ENCODE results near the gene POLR1B.
"Not testable (repeated sequence)": the region's sequence is repeated elsewhere in the genome, so short reads cannot be mapped to it uniquely, and the experiment has no call there.

The POLR1B gene

GRCh38 chr2:112516801-112517200, 25.5 kb upstream of the POLR1B start:
- H3K4me3 ChIP-seq (ENCODE audit: low read depth, low read length): no peak overlapping the region
- no peak for TF ChIP-seq CTCF (IDR thresholded peaks at IDR 0.05; ENCODE audit: low read depth, low read length)
- DNase-seq: no peak
- H3K27me3 ChIP-seq (ENCODE audit: insufficient read depth, low read depth, severe bottlenecking): no peaks in the 10 kb centered on the region
- H3K9me3 ChIP-seq (ENCODE audit: severe bottlenecking): no peaks in the 10 kb centered on the region
- peaks cover 26% of the 10 kb centered on the region for H3K36me3 ChIP-seq
- no peak overlapping the region for H3K27ac ChIP-seq

GRCh38 chr2:112518807-112519206, 23.5 kb upstream of the POLR1B start:
- no peak for DNase-seq
- Histone ChIP-seq H3K27ac (no peak overlapping the region), H3K9me3 (ENCODE audit: severe bottlenecking) (no peaks in the 10 kb centered on the region), H3K27me3 (ENCODE audit: insufficient read depth, low read depth, severe bottlenecking) (no peaks in the 10 kb centered on the region), H3K4me3 (ENCODE audit: low read depth, low read length) (no peak overlapping the region), H3K36me3 (peaks cover 29% of the 10 kb centered on the region)
- TF ChIP-seq CTCF (IDR thresholded peaks at IDR 0.05; ENCODE audit: low read depth, low read length): no peak

GRCh38 chr2:112519506-112519905, 22.8 kb upstream of the POLR1B start:
- no peak for DNase-seq
- no peak overlapping the region for H3K27ac ChIP-seq
- no peak overlapping the region for H3K4me3 ChIP-seq (ENCODE audit: low read depth, low read length)
- H3K36me3 ChIP-seq: peaks cover 22% of the 10 kb centered on the region
- H3K9me3 ChIP-seq (ENCODE audit: severe bottlenecking): no peaks in the 10 kb centered on the region
- TF ChIP-seq CTCF (IDR thresholded peaks at IDR 0.05; ENCODE audit: low read depth, low read length): no peak
- H3K27me3 ChIP-seq (ENCODE audit: insufficient read depth, low read depth, severe bottlenecking): no peaks in the 10 kb centered on the region

GRCh38 chr2:112520234-112520783, 22.0 kb upstream of the POLR1B start:
- no peak for DNase-seq
- peaks cover 18% of the 10 kb centered on the region for H3K36me3 ChIP-seq
- no peak overlapping the region for H3K27ac ChIP-seq
- no peaks in the 10 kb centered on the region for H3K9me3 ChIP-seq (ENCODE audit: severe bottlenecking)
- H3K4me3 ChIP-seq (ENCODE audit: low read depth, low read length): no peak overlapping the region
- no peaks in the 10 kb centered on the region for H3K27me3 ChIP-seq (ENCODE audit: insufficient read depth, low read depth, severe bottlenecking)
- TF ChIP-seq CTCF (IDR thresholded peaks at IDR 0.05; ENCODE audit: low read depth, low read length): no peak

- Histone ChIP-seq H3K9me3 (ENCODE audit: severe bottlenecking) (no peaks in the 10 kb centered on the region), H3K27ac (no peak overlapping the region), H3K36me3 (peaks cover 18% of the 10 kb centered on the region), H3K27me3 (ENCODE audit: insufficient read depth, low read depth, severe bottlenecking) (no peaks in the 10 kb centered on the region), H3K4me3 (ENCODE audit: low read depth, low read length) (no peak overlapping the region)
- DNase-seq: no peak
- TF ChIP-seq CTCF (IDR thresholded peaks at IDR 0.05; ENCODE audit: low read depth, low read length): no peak
Measured at GRCh38 chr2:112523291-112523777, 18.9 kb upstream of the POLR1B start.

GRCh38 chr2:112524276-112524675, 18.0 kb upstream of the POLR1B start:
- not testable (repeated sequence) for DNase-seq; H3K27me3 ChIP-seq (ENCODE audit: insufficient read depth, low read depth, severe bottlenecking); H3K9me3 ChIP-seq (ENCODE audit: severe bottlenecking); H3K4me3 ChIP-seq (ENCODE audit: low read depth, low read length); H3K27ac ChIP-seq
- H3K36me3 ChIP-seq: peaks cover 25% of the 10 kb centered on the region

Measured in WERI-Rb-1 (cell line).